GM18907 (cell line): ENCODE data around the gene ELMOD3.
A peak's percentile ranks its signal among the peaks of the same experiment; 100 is the strongest.
"Not testable (repeated sequence)": the region's sequence is repeated elsewhere in the genome, so short reads cannot be mapped to it uniquely, and the experiment has no call there.

ENCODE experiments used
- ATAC-seq: cut with Tn5 transposase; IDR thresholded peaks from one replicate; pipeline ENCODE4 v1.9.1; 2021; ENCODE audit warnings: mild to moderate bottlenecking, moderate library complexity; ENCODE audit not compliant: unreplicated experiment

The ELMOD3 gene

DNA sequence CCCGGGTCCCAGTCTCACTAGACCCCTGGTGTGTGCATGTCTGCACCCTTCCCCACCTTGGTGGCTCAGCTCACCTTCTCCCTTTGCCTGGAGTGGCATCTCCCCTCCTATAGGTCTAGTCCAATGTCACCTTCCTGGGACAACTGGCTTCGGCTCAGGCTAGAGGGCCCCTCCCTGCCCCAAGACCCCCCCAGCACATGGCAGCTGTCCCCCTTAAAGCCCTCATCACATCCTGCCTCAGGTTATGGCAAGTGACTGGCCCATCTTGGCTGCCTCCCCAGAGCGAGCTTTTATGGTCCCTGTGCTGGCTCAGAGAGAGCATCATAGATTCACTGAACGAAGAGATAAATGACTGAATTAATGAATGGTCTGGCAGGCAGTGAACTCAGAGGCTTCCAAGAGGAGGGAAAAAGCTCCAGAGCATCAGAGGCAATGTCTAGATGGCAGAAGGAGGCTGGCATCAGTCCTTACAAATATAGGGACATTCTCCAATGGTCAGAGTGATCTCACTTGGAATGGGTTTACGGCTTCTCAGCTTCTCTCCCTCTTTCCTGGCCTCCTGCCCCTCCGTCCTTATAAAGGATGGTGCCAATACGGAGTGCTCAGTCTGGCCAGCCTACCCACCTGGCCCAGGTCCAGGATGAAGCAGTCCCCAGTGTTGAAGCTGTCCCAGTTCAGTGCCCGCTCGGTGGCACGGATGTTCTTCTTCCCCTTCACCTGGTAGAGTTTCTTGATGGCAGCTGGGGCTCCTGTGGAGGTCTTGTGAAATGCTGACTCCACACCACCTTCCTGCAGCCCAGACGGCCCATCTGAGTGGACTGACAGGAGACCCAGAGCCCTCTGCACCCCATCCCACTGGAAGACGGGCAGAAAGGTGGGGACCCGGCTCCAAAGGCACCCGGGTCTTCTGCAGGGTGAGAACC lies 46.2 kb downstream of the ELMOD3 start:
- ATAC-seq: no peak

GRCh38 chr2:85401464-85401805 lies 46.9 kb downstream of the ELMOD3 start:
- no peak for ATAC-seq

- no peak for ATAC-seq
Measured at GRCh38 chr2:85401844-85402243, 47.3 kb downstream of the ELMOD3 start.

- no peak for ATAC-seq
Measured at GRCh38 chr2:85405201-85406059, 50.9 kb downstream of the ELMOD3 start.

DNA sequence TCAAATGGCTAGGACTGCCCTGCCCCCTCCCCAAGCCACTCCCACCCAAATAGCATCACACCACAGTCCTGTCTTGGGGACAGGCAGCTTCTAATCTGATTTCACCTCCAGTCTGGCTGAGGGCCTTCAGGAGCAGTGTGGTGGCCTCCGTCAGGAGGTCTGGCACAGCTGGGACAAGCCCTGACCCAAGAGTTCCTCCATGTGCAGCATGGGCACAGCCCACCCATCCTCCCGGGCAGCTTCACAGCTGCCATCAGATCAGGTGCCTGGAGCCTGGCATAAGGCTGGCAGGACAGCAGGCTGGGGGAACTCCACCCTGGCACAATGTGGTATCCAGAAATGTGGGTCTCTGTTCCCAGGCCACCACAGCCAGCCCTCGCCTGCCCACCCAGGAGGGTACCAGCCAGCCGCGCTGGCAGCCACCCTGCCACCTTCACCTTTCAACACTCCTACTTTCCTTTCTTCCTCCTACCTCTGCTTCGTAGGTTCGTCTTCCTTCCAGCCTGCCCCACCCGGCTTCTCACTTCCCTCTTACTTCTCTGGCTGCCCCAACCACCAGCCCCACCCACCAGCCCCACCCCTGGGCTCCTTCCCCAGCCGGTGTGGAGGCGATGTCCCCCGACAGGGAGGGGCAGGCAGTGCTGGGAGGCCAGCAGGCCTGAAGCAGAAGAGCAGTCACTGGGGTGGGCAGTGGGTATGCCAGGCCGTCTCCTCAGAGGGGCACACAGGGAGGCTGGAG lies 55.4 kb downstream of the ELMOD3 start, which contains the start of gene CAPG:
Gene CAPG (minus strand): TSS at position 522 of the 739 bp plus-strand sequence. CDS start 8,221 bp downstream, outside the sequence.
- peak; percentile 76 for ATAC-seq

DNA sequence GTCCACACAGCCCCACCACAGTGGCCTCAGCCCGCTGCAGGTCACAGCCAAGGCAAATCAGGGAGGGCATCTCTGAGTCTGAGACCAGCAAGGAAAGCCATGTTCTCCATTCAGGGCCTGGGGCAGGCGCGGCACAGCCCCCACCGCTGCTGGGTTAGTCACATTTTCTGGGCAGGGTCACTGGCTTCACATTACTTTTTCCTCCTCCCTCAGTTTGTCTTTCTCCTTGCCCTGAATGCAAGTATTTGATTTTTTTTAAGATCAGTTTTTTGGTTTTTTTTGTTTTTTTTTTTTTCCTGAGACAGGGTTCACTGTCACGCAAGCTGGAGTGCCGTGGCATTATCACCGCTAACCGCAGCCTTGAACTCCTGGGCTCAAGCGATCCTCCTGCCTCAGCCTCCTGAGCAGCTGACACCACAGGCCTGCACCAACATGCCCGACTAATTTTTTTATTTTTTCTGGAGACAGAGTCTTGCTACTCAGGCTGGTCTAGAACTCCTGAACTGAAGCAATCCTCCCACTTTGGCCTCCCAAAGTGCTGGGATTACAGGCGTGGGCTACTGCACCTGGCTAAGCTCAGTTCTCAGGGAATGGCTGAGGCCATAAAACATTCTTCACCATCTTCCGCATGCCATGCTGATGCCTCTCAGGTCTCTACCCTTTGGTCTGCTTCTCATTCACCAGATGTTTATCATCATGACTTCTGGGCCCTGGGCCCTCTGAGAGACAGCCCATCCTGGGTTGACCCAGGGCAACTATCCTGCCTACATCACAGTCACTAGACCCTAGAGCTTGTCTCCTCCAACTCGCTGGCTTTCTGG lies 56.2 kb downstream of the ELMOD3 start:
- ATAC-seq: no peak

DNA sequence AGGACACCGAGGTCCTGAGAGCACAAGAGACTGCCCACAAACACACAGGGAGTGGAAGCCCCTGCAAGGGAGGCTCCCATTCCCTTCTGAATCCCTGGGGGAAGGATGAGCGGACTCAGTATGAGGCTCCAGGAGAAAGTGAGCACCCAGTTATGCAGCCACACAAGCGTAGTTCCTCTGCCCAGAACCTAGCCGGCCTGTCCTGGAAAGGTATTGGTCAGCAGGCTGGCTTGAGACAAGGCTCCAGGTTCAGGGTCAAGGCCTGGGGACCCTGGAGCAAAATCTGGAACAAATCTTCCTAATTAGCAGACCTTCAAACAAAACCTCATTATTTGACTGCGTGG lies 56.8 kb downstream of the ELMOD3 start:
- ATAC-seq: no peak

GRCh38 chr2:85413592-85414420 lies 59.2 kb downstream of the ELMOD3 start:
- no peak for ATAC-seq

DNA sequence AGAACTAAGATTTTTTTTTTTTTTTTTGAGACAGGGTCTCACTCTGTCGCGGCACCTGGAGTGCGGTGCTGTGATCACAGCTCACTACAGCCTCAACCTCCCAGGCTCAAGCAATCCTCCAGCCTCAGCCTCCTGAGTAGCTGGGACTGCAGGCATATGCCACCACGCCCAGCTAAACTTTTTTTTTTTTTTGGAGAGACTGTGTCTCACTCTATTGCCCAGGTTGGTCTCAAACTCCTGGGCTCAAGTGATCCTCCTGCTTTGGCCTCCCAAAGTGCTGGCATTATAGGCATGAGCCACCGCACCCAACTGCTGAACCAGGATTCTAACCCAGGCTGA lies 59.8 kb downstream of the ELMOD3 start:
- ATAC-seq: not testable (repeated sequence)

GRCh38 chr2:85414761-85415553 lies 60.4 kb downstream of the ELMOD3 start:
- no peak for ATAC-seq

GRCh38 chr2:85415980-85416650 lies 61.5 kb downstream of the ELMOD3 start:
- no peak for ATAC-seq

DNA sequence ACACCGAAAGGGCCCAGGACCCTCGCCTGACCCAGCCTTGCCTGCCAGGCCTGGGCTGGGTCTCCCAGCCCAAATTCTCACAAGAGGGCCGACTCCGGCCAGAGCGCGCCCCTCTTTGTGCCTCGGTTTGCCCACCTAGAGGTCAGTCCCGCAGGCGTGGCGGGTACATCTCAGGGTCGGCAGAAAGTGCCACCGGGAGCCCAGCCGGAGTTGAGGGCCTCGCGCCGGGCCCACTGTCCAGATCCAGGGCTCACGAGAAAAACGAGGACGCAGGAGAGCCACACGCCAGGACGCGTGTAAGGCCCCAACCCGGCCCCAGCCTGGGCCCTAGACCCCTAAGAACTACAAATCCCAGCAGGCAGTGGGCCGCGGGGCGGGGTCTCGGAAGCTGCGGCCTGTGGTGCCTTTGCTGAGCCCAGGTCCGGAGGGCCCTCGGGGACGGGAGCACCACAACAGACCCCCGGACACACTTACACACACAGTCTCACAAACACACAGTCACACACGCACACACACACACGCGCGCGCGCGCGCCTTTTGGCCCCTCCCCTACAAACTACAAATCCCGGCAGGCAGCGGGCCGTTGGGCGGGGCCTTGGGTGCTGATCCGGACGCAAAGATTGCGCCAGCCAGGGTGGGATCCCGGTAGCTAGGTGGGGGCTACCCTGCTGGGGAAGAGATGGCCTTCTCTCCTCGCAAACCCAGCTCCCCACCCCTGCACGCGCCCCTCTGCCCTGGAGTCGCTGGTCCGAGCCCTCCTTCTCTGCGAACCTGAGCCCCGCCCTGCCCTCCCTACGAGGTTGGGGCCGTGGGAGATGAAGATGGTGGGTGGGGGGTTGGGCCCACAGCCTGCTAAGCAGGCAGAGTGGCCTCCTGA lies 63.8 kb downstream of the ELMOD3 start, which contains the start of gene SH2D6:
Gene SH2D6 (plus strand): TSS at position 583 of the 877 bp plus-strand sequence. CDS start 10,752 bp downstream, outside the sequence.
- ATAC-seq: peak; percentile 86

GRCh38 chr2:85419009-85419675 lies 64.6 kb downstream of the ELMOD3 start:
- ATAC-seq: no peak

GRCh38 chr2:85420536-85421259 lies 66.1 kb downstream of the ELMOD3 start:
- ATAC-seq: peak; percentile 61

DNA sequence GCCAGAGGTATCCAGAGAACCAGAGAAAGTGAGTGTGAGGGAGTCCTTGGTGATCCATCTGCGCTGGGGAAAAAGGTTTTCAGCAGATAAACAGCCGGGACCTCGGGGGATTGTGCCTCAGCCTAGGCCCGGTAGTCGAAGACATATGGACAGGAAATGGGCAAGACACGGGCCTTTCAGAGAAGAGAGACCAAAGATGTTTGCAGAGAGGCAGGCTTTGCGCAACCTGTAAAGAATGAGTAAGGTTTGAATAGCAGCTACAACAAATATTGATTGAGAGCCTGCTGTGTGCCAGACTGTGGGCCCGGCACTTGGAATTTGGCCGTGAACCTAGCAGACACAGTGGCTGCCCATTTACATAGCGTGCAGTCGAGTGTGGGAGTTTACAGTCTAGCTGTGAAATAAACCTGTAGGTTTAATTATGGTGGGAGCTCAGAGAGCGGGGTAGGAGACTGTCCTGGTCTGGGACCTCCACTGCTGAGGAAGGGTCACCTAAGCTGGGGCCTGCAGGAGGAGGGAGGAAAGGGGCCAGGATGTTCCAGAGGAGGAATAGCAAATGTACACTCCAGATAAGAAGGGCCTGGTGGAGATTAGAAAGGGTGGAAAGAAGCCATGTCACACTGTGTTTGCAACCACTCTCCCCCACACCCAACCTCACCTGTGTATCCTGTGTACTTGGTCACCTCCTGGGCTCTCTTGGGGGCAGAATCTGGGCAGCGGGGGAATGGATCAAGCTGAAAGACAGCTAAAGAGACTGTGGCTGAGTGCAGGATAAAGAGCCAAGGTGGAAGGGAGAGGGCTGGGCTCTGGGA lies 66.9 kb downstream of the ELMOD3 start:
- ATAC-seq: no peak
